IPS-18c (cell line): ENCODE results near the gene RIN3.

Experiments
- H3K4me3 ChIP-seq: 2 replicates; pipeline ENCODE4 v1.7.0; 2013; ENCODE audit warnings: low read depth, mild to moderate bottlenecking, low read length, moderate library complexity; ENCODE audit not compliant: insufficient read depth
- H3K9me3 ChIP-seq: one replicate; pipeline ENCODE4 v1.6.1; 2013; ENCODE audit warnings: mild to moderate bottlenecking, low read length, moderate library complexity; ENCODE audit not compliant: control insufficient read depth, insufficient read depth

Gene RIN3

DNA sequence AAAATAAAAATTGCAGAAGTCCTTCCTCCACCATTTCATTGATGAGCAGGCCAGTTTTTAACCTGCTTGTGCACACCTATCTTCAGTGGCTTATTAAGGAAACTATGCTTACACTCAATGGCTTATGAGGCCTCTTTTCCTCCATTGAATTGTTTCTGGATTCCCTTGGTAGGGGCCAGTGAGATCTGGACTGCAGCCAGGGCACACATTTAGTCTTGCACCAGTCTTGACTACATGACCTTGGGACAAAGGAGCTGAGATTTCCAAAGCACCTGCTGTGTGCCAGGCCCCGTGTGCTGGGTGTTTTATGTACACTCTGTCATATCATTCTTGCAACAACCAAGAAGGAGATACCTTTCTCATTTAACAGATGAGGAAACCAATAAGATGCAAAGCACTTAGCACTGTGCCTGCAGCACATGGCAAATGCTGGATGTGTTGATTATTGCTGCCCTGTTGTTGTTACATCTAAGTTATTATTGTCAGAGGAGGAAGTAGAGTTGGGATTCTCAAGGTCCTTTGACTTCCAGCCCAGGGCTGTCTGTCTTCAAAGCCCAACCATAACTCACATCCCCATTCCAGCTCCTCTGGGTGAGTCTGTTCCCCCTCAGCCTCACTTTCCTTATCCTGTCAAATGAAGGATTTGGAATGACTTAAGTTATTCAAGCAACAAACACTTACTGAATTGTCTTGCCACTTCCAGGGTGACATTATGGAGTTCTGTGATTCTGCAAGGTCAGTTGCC, 31.6 kb upstream of the RIN3 start:
- Histone ChIP-seq H3K9me3 (peaks cover 2% of the 10 kb centered on the region), H3K4me3 (no peak overlapping the region)

DNA sequence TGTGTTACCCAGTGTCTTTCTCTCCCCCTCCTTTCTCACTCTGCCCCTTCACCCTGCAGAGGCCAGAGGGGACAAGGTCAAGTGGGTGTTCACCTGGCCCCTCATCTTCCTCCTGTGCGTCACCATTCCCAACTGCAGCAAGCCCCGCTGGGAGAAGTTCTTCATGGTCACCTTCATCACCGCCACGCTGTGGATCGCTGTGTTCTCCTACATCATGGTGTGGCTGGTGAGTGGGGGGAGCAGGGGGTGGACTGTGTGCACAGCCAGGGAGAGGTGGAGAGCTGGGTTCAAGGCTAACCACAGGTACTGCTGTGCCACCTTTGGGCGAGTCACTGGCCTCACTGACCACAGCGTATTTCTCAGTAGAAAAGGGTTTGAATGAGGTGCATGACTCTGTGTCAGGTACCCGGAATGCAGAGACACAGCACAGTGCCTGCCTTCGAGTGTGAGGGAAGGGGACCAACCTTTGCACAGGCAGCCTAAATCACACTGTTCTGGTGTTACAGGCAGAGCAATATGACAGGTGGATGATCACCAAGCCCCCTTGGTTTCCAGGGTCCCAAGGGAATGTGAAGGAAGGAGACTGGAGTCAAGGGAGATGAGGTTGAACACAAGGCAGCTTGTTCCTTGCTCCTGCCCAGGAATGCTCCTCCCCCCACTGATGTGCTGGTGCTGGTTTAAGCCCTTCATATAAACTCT, 30.8 kb upstream of the RIN3 start:
- H3K4me3 ChIP-seq = no peak overlapping the region
- H3K9me3 ChIP-seq = peaks cover 2% of the 10 kb centered on the region

DNA sequence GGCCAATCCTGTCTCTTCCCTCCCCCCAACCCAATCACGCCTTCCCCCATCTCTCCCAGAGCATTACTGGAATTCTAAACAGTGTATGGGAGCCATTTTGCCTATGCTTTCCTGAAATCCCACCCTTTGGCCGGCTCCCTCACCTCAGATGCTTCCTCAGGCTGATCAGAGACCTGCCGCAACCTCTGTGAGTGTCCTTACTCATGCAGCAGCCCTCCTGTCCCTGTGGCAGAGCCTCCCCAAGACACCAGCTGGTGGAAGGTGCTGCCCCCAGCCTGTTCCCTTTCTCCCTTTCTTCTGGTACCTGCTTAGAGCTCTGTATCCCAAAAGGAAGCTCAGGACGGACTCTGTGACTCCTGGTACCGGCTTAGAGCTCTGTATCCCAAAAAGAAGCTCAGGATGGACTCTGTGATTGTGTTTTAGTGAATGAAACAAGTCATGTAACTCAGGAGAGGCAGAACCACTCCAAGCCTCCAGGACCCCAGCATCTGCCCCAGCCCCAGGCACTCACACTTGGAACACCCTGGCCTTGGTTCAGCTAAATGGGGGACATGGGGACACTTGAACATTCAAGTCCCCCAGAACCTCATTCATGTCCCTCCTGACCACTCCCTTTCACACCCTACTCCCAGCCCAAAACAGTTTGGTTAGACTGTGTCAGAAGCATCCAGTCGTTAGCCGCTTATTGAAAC, 29.3 kb upstream of the RIN3 start:
- Histone ChIP-seq H3K4me3 (no peak overlapping the region), H3K9me3 (peaks cover 2% of the 10 kb centered on the region)

DNA sequence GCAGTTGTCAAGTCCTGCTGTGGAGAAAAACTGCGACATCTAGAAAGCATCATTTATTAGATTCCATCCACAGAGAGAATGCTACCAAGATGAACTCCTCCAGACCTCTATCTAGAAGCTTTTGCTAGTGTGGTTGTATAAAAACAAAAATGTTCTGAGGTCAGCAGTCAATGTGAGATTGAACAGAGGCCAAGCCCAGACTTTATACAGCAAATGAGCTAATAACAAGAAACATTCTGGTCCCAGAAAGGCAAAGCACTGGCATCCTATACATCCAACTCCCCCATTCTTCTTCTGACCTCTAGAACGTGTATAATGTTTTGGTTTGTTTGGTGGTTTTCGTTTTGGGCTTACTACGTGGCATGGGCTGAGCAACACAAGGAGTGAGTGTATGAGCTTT, 26.7 kb upstream of the RIN3 start:
- Histone ChIP-seq H3K9me3 (peaks cover 2% of the 10 kb centered on the region), H3K4me3 (no peak overlapping the region)

DNA sequence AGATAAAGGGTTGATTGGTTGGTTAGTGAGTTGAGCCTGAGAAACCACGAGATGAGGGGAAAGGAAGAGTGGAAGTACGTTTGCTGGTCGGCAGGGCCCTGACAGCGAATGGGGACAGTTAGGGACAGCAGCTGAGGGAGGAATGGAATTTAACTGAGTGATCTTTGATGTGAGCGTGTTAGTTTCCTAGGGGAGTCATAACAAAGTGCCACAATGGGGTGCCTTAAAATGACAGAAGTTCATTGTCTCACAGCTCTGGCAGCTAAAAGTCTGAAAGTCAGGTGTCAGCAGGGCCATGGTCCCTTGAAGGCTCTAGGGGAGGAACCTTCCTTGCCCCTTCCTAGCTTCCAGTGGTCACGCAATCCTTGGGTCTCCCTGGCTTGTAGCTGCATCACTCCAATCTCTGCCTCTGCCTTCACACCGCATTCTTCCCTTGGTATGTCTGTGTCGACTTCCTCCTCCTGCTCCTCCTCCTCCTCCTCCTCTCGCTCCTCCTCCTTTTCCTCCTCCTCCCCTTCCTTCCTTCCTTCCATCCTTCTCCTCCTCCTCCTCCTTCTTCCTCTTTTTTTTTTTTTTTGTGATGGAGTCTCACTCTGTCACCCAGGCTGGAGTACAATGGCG, 26.0 kb upstream of the RIN3 start:
- peaks cover 2% of the 10 kb centered on the region for H3K9me3 ChIP-seq
- H3K4me3 ChIP-seq = no peak overlapping the region

DNA sequence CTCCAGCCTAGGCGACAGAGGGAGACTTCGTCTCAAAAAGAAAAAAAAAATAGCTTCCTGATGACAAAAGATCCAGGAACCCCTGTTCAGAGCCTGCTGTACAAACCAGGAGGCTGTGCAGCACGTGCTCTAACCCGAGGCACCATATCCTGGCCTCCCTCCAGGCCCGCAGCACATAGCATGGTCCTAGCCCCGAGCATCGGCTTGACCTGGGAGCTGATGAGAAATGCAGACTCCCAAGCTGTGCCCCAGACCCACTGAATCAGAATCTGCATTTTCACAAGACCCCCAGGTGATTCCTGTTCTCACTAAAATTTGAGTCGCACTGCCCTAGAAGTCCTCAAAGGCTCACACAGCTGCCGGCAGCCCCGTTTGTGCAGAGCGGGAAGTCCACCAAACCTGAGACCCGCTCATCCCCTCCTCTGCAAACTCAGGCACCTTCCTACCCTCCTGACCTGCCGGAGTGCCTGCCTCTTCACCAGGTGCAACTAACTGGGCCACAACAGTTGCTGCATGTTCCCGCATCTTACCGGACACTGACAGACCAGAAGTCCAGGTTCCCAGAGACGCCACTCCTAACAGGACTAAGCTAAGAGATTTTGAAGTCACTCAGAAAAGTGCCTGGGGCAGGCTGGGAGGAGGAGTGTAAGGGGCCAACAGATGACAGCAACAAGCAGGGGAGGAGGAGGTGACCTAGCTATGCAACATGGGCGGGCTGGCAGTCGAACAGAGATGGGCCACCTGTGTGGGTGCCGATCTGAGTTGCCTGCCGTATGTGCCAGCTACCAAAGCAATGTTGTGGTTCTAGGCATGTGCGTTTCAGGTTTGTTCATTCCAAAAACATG, 24.0 kb upstream of the RIN3 start:
- peaks cover 2% of the 10 kb centered on the region for H3K9me3 ChIP-seq

DNA sequence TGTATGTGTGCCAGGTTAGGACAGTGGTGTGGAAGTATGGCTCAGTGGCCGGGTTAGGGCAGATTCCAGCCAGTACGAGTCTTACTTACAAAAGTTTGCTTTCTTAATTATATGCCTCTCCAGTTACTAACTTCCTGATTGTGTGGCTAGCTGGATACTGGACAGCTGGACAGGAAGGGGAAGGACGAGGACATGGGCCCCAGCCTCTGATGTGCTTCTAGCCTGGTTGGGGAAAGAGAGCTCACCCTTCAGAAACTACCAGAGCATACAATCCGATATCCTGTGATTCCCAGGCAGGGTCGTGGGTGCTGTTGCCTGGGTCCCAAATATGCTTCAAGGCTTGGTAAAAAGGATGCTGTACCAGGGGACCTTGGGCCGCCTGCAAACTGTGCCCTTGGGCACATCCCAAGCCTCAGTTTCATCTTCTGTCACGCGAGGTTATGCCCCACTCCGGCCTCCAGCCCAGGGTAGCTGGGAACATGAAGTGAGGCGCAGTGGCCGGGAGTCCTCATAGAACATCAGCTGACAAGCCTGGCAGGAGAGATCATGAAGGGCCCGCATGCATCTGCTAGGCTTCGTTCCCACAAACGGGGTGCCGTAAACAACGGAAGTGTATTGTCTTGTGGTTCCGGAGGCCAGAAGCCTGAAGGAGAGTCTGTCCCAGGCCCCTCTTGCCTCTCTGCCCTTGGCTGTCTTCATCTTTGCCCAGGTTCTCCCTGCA, 23.2 kb upstream of the RIN3 start:
- H3K9me3 ChIP-seq = no peaks in the 10 kb centered on the region
- H3K4me3 ChIP-seq = no peak overlapping the region

More for the DNA sequence above, 24.0 kb upstream of the RIN3 start:
- H3K4me3 ChIP-seq = no peak overlapping the region

DNA sequence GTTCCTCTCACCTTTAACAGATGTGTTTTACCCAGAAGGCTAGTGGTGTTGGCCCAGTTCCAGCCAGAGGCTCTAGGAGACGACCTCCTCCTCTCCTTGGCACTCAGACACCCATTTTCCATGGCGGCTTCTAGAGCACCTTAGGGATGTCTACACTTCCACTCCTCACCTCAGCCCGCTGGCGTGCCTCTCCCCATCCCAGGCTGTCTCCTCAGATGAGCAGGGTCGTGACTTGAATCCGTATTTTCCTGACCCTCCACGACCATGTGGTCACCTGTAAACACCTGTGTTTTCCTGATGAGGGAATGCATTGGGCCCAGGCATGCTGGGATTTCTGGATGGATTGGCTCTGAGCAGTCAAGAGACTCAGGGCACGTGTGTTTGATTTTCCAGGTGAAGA, 21.8 kb upstream of the RIN3 start:
- H3K9me3 ChIP-seq = no peaks in the 10 kb centered on the region
- no peak overlapping the region for H3K4me3 ChIP-seq

DNA sequence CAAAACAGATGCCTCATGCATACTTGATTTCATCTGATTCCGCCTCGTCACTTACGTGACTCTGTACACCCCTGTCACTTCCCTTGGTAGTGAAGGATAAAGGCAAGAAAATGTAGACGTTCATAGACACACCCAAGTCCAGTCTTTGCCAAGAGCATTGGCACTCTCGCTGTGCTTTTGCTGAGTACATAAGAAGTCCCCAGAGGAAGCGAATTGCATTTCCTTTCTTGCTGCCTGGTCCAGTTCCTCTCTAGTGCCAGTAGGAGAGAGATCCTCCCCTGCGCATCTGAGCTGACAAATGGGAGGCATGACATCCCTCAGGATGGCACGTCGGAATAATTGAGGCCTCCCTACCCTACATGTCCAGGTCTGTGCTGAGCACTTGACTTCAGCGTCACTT, 21.3 kb upstream of the RIN3 start:
- no peak overlapping the region for H3K4me3 ChIP-seq
- H3K9me3 ChIP-seq = no peaks in the 10 kb centered on the region

DNA sequence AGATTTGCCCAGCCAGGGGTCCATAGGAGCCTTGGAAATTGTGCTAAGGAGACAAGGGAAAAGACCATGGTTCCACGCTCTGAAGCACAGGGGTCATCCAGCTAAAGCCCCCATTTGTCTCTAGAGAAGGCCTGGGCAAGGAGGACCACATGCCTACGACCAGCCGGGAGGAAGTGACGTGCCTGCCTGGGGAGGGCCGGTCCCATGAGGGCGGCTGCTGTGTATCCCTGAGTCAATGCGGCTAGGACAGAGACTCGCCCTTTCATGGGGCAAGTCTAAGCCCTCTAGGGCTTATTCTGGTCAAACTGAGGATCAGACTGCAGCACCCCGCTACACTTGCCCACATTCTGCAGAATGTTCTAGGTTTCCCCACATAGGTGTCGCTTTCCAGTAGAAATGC, 20.6 kb upstream of the RIN3 start:
- Histone ChIP-seq H3K9me3 (no peaks in the 10 kb centered on the region), H3K4me3 (no peak overlapping the region)

DNA sequence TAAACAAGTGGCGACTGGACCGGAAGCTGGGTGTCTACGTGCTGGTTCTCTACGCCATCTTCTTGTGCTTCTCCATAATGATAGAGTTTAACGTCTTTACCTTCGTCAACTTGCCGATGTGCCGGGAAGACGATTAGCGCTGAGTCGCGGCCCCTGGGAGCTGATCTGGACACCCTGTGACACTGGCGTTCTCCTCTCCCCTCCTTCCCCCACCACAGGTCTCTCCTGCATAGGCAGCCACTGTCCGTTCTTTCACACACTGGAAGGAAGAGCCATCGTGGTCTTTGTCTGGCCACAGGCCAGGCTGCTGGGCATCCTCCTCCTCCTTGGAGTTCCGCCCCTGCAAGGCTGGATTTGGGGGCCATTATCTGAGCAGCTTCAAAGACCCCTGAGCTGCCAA, 20.1 kb upstream of the RIN3 start:
- no peak overlapping the region for H3K4me3 ChIP-seq

DNA sequence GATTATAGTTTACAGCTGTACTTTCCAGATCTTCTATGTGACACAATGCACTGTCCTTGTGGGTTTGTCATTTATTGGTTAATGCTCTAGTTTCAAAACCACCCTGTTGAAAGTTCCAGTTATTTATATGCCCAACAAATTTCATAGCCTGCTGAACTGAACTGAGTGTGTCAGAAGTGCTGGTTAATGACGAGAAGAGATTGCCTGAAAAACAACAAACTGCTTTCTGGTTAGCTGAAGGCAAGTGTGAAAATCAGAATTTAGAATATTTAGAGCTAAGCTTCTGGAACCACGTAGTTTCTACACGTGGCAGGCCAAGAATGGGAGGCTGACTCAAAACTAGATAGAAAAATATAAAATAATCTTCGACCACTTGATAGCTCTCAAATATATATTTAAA, 19.1 kb upstream of the RIN3 start:
- no peak overlapping the region for H3K4me3 ChIP-seq
- no peaks in the 10 kb centered on the region for H3K9me3 ChIP-seq

More for the DNA sequence above, 20.1 kb upstream of the RIN3 start:
- H3K9me3 ChIP-seq = no peaks in the 10 kb centered on the region

DNA sequence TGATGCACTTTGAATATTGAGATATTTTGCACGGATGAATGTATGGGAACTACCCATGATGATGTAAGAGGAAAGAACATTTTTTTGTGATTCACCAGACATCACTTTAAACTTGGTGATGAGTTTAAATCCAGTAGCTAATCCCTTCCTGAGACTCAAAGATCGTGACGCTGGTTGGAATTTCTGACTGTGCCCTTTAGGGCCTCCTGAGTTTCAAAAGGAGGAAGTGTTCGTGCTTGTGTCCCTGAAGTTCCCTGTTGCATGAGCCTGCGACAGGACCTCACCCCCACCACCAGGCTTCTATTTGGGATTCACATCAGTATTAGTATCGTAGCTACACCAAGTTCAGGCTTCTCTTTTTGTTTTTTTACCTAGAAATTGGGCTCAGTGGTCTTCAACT, 18.6 kb upstream of the RIN3 start:
- H3K4me3 ChIP-seq = no peak overlapping the region
- no peaks in the 10 kb centered on the region for H3K9me3 ChIP-seq

DNA sequence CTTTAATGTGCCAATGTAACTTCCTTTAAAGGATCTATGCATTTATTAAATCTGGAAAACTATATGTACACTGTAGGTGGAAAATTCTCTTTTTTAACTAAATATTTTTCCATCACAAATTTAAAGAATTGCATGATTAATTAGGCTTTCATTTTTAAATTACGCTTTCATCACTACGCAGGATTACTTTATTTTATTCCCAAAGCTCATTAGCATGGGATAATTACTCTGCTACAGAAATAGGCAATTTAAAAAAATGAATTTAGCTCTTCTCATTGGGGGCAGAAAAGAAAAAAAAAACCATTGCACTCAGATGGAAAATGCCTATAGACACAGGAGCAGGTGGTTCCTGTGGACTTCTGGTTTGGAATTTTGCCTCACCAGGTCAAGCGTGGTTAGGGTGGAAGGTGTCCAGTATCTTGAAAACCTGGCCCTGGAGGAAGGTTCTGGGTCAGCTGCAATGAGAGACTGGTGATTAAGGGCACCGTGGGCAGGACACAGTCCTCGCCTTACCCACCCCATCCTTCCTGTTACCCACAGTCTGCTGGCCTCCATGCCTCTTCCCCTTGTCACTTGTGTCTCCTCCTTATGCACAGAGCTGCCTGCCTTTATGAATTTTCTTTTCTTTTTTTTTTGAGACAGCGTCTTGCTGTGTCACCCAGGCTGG, 17.3 kb upstream of the RIN3 start:
- Histone ChIP-seq H3K9me3 (no peaks in the 10 kb centered on the region), H3K4me3 (no peak overlapping the region)

DNA sequence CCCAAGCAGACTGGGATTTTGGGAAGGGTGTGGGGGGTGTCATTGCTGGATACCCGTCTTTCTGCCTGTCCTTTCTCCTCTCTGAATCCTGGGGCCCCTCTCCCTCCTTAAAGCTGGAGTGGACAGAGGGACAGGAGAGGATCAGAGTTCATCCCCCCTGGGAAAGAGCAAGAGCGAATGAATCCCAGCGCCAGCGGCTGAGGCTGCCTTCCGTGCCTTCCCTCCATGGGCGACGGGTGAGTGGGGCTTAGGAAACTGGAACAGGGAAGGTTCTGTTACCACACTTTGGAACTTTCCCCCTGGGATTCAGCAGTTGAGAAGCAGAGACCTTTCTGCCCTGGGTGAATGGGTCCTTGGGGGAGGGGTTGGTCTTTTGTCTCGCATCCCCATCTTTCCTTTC, 16.2 kb upstream of the RIN3 start:
- H3K4me3 ChIP-seq = no peak overlapping the region
- H3K9me3 ChIP-seq = no peaks in the 10 kb centered on the region

DNA sequence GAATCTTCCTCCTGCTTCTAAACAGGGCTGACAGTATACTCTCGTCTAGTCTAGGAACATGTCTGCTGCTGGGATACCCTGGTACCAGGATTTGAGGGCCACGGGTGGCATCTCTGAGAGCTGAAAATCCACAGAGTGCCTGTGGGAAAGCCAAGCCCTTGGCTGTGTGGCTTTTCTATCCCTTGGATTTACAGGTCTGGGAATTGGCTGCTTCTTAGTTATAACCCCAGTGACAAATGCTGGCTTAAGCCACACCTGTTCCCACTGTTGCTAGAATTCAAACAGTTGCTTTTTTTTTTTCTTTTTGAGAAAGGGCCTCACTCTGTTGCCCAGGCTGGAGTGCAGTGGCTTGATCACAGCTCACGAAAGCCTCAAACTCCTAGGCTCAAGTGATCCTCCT, 14.3 kb upstream of the RIN3 start:
- Histone ChIP-seq H3K9me3 (no peaks in the 10 kb centered on the region), H3K4me3 (no peak overlapping the region)
